OCI-LY3 (cell line): ENCODE data around the gene ANKRD28.

ENCODE experiments used
- CTCF ChIP-seq: fragments of 200-600, 300-600 bp; sonication (generic); IDR thresholded peaks from 2 replicates; pipeline ENCODE4 v1.5.1; 2014; ENCODE audit warnings: antibody characterized with exemption, low read length, low read depth
- EZH2phosphoT487 ChIP-seq: fragments of 200-600 bp; shearing (Covaris generic); IDR thresholded peaks from 2 replicates; pipeline ENCODE4 v1.6.1; 2018; ENCODE audit warnings: antibody characterized with exemption, mixed run types, low read depth

GRCh38 chr3:15800327-15800726 is 2.5 kb upstream of the ANKRD28 start:
- TF ChIP-seq CTCF = no peak
- TF ChIP-seq EZH2phosphoT487 = no peak
